Keratinocyte (primary cell): Measurements from ENCODE around the gene SH3BP5L.
"Not testable (repeated sequence)": the region's sequence is repeated elsewhere in the genome, so short reads cannot be mapped to it uniquely, and the experiment has no call there.

Experiments used
- EZH2 ChIP-seq: IDR thresholded peaks from one replicate; pipeline ENCODE4 v1.6.1; 2012; ENCODE audit warnings: inconsistent platforms, mild to moderate bottlenecking, low read length, moderate library complexity
- TF ChIP-seq, protein P1 (sequence below), 3 experiments: IDR thresholded peaks in 1 of 3; conservative IDR thresholded peaks in 1 of 3; optimal IDR thresholded peaks in 1 of 3; 2 replicates in 2 of 3; 3 replicates in 1 of 3; pipeline versions ENCODE3 to v1.5.1; 2011; ENCODE audit warnings: low read length in 3 of 3, mild to moderate bottlenecking in 3 of 3, moderate library complexity in 2 of 3, control low read depth in 1 of 3, inconsistent platforms in 1 of 3; ENCODE audit not compliant: insufficient read depth in 2 of 3; ENCODE audit errors: extremely low read depth in 1 of 3

DNA sequence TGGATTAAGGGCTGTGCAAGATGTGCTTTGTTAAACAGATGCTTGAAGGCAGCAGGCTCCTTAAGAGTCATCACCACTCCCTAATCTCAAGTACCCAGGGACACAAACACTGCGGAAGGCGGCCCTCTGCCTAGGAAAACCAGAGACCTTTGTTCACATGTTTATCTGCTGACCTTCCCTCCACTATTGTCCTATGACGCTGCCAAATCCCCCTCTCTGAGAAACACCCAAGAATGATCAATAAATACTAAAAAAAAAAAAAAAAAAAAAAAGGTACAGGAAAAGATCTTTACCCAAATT is 5.0 kb upstream of the SH3BP5L start:
- TF ChIP-seq, protein P1, sequence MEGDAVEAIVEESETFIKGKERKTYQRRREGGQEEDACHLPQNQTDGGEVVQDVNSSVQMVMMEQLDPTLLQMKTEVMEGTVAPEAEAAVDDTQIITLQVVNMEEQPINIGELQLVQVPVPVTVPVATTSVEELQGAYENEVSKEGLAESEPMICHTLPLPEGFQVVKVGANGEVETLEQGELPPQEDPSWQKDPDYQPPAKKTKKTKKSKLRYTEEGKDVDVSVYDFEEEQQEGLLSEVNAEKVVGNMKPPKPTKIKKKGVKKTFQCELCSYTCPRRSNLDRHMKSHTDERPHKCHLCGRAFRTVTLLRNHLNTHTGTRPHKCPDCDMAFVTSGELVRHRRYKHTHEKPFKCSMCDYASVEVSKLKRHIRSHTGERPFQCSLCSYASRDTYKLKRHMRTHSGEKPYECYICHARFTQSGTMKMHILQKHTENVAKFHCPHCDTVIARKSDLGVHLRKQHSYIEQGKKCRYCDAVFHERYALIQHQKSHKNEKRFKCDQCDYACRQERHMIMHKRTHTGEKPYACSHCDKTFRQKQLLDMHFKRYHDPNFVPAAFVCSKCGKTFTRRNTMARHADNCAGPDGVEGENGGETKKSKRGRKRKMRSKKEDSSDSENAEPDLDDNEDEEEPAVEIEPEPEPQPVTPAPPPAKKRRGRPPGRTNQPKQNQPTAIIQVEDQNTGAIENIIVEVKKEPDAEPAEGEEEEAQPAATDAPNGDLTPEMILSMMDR (optimal IDR thresholded peaks at IDR 0.05 in 1 of 3, IDR thresholded peaks at IDR 0.05 in 1 of 3, conservative IDR thresholded peaks at IDR 0.05 in 1 of 3; ENCODE audit: extremely low read depth in 1 of 3, insufficient read depth in 2 of 3, low read length in 3 of 3), result not testable (repeated sequence)
- not testable (repeated sequence) for TF ChIP-seq EZH2
